CD4-positive, alpha-beta T cell treated with Interleukin-2 at 100 ng/mL for 4 hours (primary cell): ENCODE data around the gene C6.

Experiments
- DNase-seq: peaks from one replicate; pipeline ENCODE4 v3.0.0-alpha.2; 2020; ENCODE audit warnings: low spot score

C6 gene

DNA sequence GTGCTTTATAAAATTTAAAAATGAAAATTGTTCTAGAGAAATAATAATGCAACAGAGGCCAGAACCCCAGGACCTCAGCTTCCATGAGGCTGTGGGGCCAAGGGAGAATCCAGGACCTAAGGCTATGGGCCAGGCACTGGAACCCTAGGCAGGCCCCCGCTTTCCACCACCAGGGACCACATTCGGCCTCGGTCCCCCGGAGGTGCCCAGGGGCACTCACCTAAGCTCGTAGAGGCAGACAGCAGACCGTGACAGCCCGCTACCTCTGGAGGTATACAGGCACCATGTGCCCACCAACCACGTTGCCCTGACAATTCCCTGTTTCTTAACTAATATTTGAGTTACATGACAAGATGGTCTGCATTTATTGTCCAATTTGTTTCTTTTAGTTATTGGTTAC, 92.7 kb downstream of the C6 start:
- no peak for DNase-seq

DNA sequence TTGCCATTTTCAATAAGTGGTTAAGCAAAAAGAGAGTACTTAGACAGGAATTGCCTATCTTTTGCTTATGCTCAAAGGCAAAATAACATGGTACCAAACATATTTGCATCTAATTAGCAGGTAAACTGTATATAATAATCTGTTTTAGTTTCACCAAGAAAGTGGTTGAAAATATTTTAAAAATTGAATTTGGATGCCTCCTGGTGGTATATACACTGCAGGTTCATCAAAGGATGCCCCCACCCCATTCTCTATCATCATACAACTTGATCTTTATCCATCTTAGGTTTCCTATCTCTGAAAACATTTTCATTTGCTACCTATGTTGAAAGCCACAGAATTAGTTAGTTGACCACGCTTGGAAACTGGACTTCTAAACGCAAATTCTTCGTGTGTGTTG, 95.2 kb downstream of the C6 start:
- DNase-seq = no peak

- DNase-seq = no peak
Observed at GRCh38 chr5:41115281-41115680, 98.1 kb downstream of the C6 start.

DNA sequence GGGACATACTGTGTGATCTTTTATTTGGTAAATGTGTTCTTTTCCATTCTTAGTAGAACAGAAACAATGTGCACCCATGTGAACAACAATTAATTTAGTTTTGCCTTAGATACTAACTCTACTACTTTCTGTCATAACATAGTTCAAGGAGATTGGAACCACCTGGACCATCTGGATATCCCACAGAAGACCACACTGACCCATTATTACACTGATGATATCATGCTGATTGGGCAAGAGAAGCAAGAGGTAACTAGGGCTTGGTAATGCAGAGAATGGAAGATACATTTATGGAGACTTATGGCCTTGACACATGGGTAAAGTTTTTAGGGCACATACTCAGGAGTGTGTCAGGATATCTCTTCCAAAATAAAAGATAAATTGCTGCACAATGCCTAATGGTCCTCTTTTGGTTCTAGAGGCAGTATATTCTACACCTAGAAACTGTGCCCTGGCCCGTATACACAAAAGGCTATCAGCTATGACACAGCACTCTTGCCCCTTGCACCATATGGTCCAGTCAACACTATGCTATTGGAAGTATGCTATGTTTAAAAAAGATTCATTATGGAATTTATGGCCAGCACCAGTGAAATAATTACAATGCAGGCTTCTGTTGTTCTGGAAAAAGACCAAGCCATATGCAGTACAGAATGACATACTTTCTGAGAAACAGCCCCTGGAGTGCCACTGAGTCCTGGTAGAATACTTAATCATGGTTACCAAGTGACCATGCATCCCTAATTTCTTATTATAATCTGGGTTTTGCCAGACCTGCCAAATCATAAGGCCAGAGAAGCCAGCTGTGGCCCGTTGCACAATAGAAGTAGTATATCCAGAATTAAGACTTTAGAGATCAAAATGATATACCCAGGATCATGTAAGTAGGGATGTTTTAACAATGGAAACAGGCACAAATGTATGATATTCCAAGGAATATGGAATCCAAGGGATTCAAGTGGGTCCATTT, 100.6 kb downstream of the C6 start:
- DNase-seq = no peak

DNA sequence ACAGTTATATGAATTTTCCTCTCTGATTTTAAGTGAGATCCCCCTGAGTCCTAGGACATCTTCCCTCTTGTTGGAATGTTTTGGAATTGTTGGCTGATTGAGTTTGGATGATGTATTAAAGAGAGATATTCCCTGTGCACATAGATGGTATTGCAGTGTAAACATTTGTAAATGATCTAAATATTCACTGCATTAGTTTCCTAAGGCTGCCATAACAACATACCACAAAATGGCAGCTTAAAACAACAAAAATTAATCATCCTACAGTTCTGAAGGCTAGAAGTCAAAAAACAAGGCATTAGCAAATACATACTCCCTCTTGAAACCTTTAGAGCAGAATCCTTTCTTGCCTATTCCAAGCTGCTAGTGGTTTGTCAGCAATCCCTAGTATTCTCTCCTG, 104.1 kb downstream of the C6 start:
- no peak for DNase-seq

- no peak for DNase-seq
Observed at GRCh38 chr5:41102341-41102740, 111.0 kb downstream of the C6 start.

- no peak for DNase-seq
Observed at GRCh38 chr5:41097642-41098041, 115.7 kb downstream of the C6 start.

DNA sequence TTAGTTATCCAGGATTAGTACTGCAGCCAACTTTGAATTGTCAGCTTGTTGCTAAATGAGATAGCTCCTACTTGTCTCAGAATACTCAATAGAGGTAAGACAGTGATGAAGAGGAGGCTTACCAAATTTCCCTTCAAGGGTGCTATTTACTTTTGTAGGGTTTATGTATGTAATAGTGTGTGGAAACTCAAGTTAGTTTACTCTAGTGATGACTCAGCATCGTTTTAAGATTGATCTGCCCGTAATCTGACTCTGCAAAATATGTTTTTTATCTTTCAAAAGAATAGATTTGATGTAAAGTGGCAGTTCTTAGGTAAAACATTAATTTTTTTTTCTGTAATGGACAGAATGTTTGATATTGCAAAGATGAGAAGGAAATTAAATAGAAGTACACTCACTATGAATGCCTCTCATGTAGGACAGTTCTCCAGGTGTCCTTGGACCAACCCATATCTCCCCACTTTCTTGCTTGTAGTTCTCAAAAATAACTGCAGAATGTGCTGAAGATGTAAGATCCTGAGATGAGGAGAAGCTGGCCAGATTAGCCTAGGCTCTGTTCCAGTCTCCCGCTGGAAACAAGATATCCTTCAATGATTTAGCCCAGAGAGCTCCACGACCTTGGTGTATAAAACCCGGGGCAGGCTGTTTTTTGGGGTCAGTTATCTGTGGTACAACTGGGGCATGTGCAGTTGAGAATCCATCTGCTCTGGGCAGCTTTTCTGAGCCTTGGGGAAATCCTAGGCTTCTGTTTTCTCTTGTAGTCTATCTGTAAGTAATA, 117.8 kb downstream of the C6 start:
- no peak for DNase-seq

- DNase-seq = no peak
Observed at GRCh38 chr5:41094871-41095270, 118.5 kb downstream of the C6 start.

GRCh38 chr5:41093803-41094202, 119.5 kb downstream of the C6 start:
- DNase-seq = no peak
